Activated CD4-positive, CD25-positive, alpha-beta regulatory T cell treated with anti-CD3 and anti-CD28 coated beads, Interleukin-2, amount 50 U/mL, for 16 hours (primary cell): ENCODE data around the gene DIAPH1.
"Not testable (repeated sequence)": the region's sequence is repeated elsewhere in the genome, so short reads cannot be mapped to it uniquely, and the experiment has no call there.

ENCODE experiments used
- DNase-seq: peaks from one replicate; pipeline ENCODE4 v3.0.0-alpha.2; 2020; ENCODE audit warnings: low read depth, low spot score

Gene DIAPH1

GRCh38 chr5:141609921-141610320 is 8.9 kb downstream of the DIAPH1 start:
- not testable (repeated sequence) for DNase-seq

GRCh38 chr5:141609044-141609443 is 9.8 kb downstream of the DIAPH1 start:
- no peak for DNase-seq

- no peak for DNase-seq
Measured at GRCh38 chr5:141608557-141608956, 10.2 kb downstream of the DIAPH1 start.

GRCh38 chr5:141608046-141608445 is 10.8 kb downstream of the DIAPH1 start:
- DNase-seq: no peak

- peak; percentile 64 for DNase-seq
Measured at GRCh38 chr5:141605523-141606277, 13.1 kb downstream of the DIAPH1 start.

- DNase-seq: no peak
Measured at GRCh38 chr5:141603923-141604717, 14.7 kb downstream of the DIAPH1 start.

- DNase-seq: no peak
Measured at GRCh38 chr5:141602606-141603005, 16.2 kb downstream of the DIAPH1 start.

- DNase-seq: no peak
Measured at GRCh38 chr5:141598391-141599345, 20.1 kb downstream of the DIAPH1 start.

GRCh38 chr5:141597814-141598213 is 21.0 kb downstream of the DIAPH1 start:
- no peak for DNase-seq

GRCh38 chr5:141597394-141597793 is 21.4 kb downstream of the DIAPH1 start:
- no peak for DNase-seq

- no peak for DNase-seq
Measured at GRCh38 chr5:141596867-141597266, 21.9 kb downstream of the DIAPH1 start.

- DNase-seq: no peak
Measured at GRCh38 chr5:141590127-141590526, 28.7 kb downstream of the DIAPH1 start.

GRCh38 chr5:141586246-141586645 is 32.6 kb downstream of the DIAPH1 start:
- no peak for DNase-seq

GRCh38 chr5:141585594-141585993 is 33.2 kb downstream of the DIAPH1 start:
- no peak for DNase-seq

GRCh38 chr5:141574122-141574510 is 44.7 kb downstream of the DIAPH1 start:
- no peak for DNase-seq

- no peak for DNase-seq
Measured at GRCh38 chr5:141573489-141574121, 45.2 kb downstream of the DIAPH1 start.

- no peak for DNase-seq
Measured at GRCh38 chr5:141570655-141571054, 48.1 kb downstream of the DIAPH1 start.

GRCh38 chr5:141567513-141568117 is 51.2 kb downstream of the DIAPH1 start:
- no peak for DNase-seq

GRCh38 chr5:141565826-141566570 is 52.8 kb downstream of the DIAPH1 start:
- DNase-seq: no peak

- DNase-seq: peak; percentile 59
Measured at GRCh38 chr5:141564216-141564692, 54.5 kb downstream of the DIAPH1 start.
